Calu3 (cell line): ENCODE data around the gene MFAP3. TPM values are rescaled to one million over a fixed set of nuclear protein-coding genes. Genes with fewer than 3 reads are reported as not detected.
"Not testable (repeated sequence)": the region's sequence is repeated elsewhere in the genome, so short reads cannot be mapped to it uniquely, and the experiment has no call there.

Experiments
- BruUV-seq: library from RNA; stranded (reverse); fragments of 400-500 nt; replicated peaks from 2 replicates; lab custom pipeline; 2021; lab: Mats Ljungman, UMichigan
- CTCF ChIA-PET: fragments of 300-600 bp; sonication (Branson Sonifier 250); formaldehyde crosslinking; loops from one replicate; lab custom pipeline; 2022; ENCODE audit warnings: antibody characterized with exemption; lab: Charles Lee
- DNase-seq: peaks from one replicate; pipeline ENCODE4 v3.0.0; 2022
- H3K27ac Mint-ChIP-seq: one replicate; pipeline ENCODE4 v1.8.0; 2022; ENCODE audit warnings: mixed read lengths; ENCODE audit not compliant: unreplicated experiment
- H3K27me3 Mint-ChIP-seq: one replicate; pipeline ENCODE4 v1.8.0; 2022; ENCODE audit warnings: mixed read lengths; ENCODE audit not compliant: unreplicated experiment
- H3K36me3 Mint-ChIP-seq: one replicate; pipeline ENCODE4 v1.8.0; 2022; ENCODE audit warnings: mild to moderate bottlenecking, moderate library complexity, mixed read lengths; ENCODE audit not compliant: insufficient read depth, unreplicated experiment
- H3K4me1 Mint-ChIP-seq: one replicate; pipeline ENCODE4 v1.8.0; 2022; ENCODE audit warnings: mild to moderate bottlenecking, low read depth, mixed read lengths; ENCODE audit not compliant: unreplicated experiment
- H3K4me3 Mint-ChIP-seq: one replicate; pipeline ENCODE4 v1.8.0; 2022; ENCODE audit warnings: mild to moderate bottlenecking, low read depth, moderate library complexity, mixed read lengths; ENCODE audit not compliant: unreplicated experiment
- H3K9me3 Mint-ChIP-seq: one replicate; pipeline ENCODE4 v1.8.0; 2022; ENCODE audit warnings: low read depth, mixed read lengths; ENCODE audit not compliant: unreplicated experiment
- CTCF ChIP-seq: fragments of 200-600 bp; IDR thresholded peaks from one replicate; pipeline ENCODE4 v1.8.0; 2022; ENCODE audit warnings: antibody characterized with exemption; ENCODE audit not compliant: unreplicated experiment
- intact Hi-C: fragments of 100-400 bp; cut with micrococcal nuclease; formaldehyde crosslinking; loops from one replicate; pipeline ENCODE4 v1.10.0; 2022; ENCODE audit not compliant: unreplicated experiment
- total RNA-seq: library from RNA; stranded (reverse); gene quantifications from 2 replicates; pipeline ENCODE4 v1.2.3, GENCODE V29; 2022

The MFAP3 gene
- total RNA-seq, 1 experiment from 2014 or later = 39.3 TPM

GRCh38 chr5:154063372-154063771, 24.6 kb downstream of the MFAP3 start:
- DNase-seq = no peak
- peaks cover 77% of the 10 kb centered on the region for H3K27me3 Mint-ChIP-seq
- no peaks in the 10 kb centered on the region for H3K9me3 Mint-ChIP-seq
- H3K4me1 Mint-ChIP-seq = peaks cover 18% of the 10 kb centered on the region
- BruUV-seq = no TSS peak
- intact Hi-C loops = no loop called here
- H3K36me3 Mint-ChIP-seq = no peaks in the 10 kb centered on the region
- H3K27ac Mint-ChIP-seq = no peak overlapping the region
- TF ChIP-seq CTCF = no peak
- CTCF ChIA-PET = interaction anchor here (1.1 kb wide), 1 partner anchor 9 kb away, joined by 3 read pairs; no protein-coding TSS in a partner anchor
- H3K4me3 Mint-ChIP-seq = no peak overlapping the region

- intact Hi-C loops = no loop called here
- Mint-ChIP-seq H3K36me3 (no peaks in the 10 kb centered on the region), H3K27ac (no peak overlapping the region), H3K4me3 (no peak overlapping the region), H3K27me3 (peaks cover 79% of the 10 kb centered on the region), H3K4me1 (no peaks in the 10 kb centered on the region), H3K9me3 (no peaks in the 10 kb centered on the region)
- no peak for DNase-seq
- CTCF ChIA-PET = interaction anchor here (1.0 kb wide), 1 partner anchor 339 kb away, joined by 3 read pairs; no protein-coding TSS in a partner anchor
- no TSS peak for BruUV-seq
- TF ChIP-seq CTCF = no peak
Measured at GRCh38 chr5:154065971-154066370, 27.2 kb downstream of the MFAP3 start.

GRCh38 chr5:154069854-154070253, 31.1 kb downstream of the MFAP3 start:
- H3K4me1 Mint-ChIP-seq, DNase-seq, H3K36me3 Mint-ChIP-seq, H3K9me3 Mint-ChIP-seq, intact Hi-C loops, H3K27ac Mint-ChIP-seq, BruUV-seq, H3K4me3 Mint-ChIP-seq: not testable (repeated sequence)
- CTCF ChIA-PET = interaction anchor here (0.7 to 1.2 kb wide), 4 partner anchors 11 to 533 kb away, joined by 3 to 8 read pairs (median 4); no protein-coding TSS in a partner anchor
- peaks cover 68% of the 10 kb centered on the region for H3K27me3 Mint-ChIP-seq

GRCh38 chr5:154071799-154072413, 33.1 kb downstream of the MFAP3 start:
- intact Hi-C loops = loop anchor here (1.0 to 2.0 kb wide), 6 partner anchors 108 to 569 kb away; no protein-coding TSS in a partner anchor
- H3K27ac Mint-ChIP-seq = no peak overlapping the region
- no peak overlapping the region for H3K4me3 Mint-ChIP-seq
- DNase-seq = no peak
- no TSS peak for BruUV-seq
- H3K4me1 Mint-ChIP-seq = peaks cover 7% of the 10 kb centered on the region
- peaks cover 49% of the 10 kb centered on the region for H3K27me3 Mint-ChIP-seq
- no peaks in the 10 kb centered on the region for H3K36me3 Mint-ChIP-seq
- H3K9me3 Mint-ChIP-seq = no peaks in the 10 kb centered on the region
- CTCF ChIA-PET = interaction anchor here (0.6 to 1.8 kb wide), 26 partner anchors 9 to 568 kb away, joined by 3 to 44 read pairs (median 6); partner anchors contain the start of genes FAM114A2, GALNT10 and MFAP3
- no peak for TF ChIP-seq CTCF
